Hepatocyte (in vitro differentiated cells): ENCODE measurements around the gene SLC30A10. TPM values are rescaled to one million over a fixed set of nuclear protein-coding genes. Genes with fewer than 3 reads are reported as not detected.

Experiments
- DNase-seq: peaks from one replicate; pipeline ENCODE4 v3.0.0-alpha.2; 2016; ENCODE audit warnings: low spot score
- H2AFZ ChIP-seq: fragments of 200-600 bp; sonication (generic); 2 replicates; pipeline ENCODE4 v1.6.0; 2016; ENCODE audit warnings: antibody characterized with exemption, mild to moderate bottlenecking
- H3K27ac ChIP-seq: fragments of 200-600 bp; sonication (generic); 2 replicates; pipeline ENCODE4 v1.5.1; 2016; ENCODE audit warnings: mild to moderate bottlenecking
- H3K27me3 ChIP-seq: fragments of 200-600 bp; sonication (generic); 2 replicates; pipeline ENCODE4 v1.6.1; 2016
- H3K36me3 ChIP-seq: fragments of 200-600 bp; sonication (generic); replicated peaks from 2 replicates; pipeline ENCODE4 v1.5.1; 2016; ENCODE audit warnings: low read depth; ENCODE audit not compliant: insufficient read depth
- H3K4me1 ChIP-seq: fragments of 200-600 bp; sonication (generic); 2 replicates; pipeline ENCODE4 v1.5.1; 2016; ENCODE audit warnings: mild to moderate bottlenecking, moderate library complexity; ENCODE audit not compliant: insufficient read depth
- H3K4me2 ChIP-seq: fragments of 200-600 bp; sonication (generic); 2 replicates; pipeline ENCODE4 v1.6.0; 2016
- H3K4me3 ChIP-seq: fragments of 200-600 bp; sonication (generic); 2 replicates; pipeline ENCODE4 v1.5.1; 2016; ENCODE audit warnings: mild to moderate bottlenecking
- H3K79me2 ChIP-seq: fragments of 200-600 bp; sonication (generic); 2 replicates; pipeline ENCODE4 v1.6.0; 2017; ENCODE audit warnings: mild to moderate bottlenecking
- H3K9me2 ChIP-seq: fragments of 200-600 bp; sonication (generic); replicated peaks from 2 replicates; pipeline ENCODE4 v1.6.0; 2017; ENCODE audit warnings: mild to moderate bottlenecking; ENCODE audit not compliant: insufficient read depth
- H3K9me3 ChIP-seq: fragments of 200-600 bp; sonication (generic); 2 replicates; pipeline ENCODE4 v1.5.1; 2016; ENCODE audit warnings: low read depth, mild to moderate bottlenecking
- H4K20me1 ChIP-seq: fragments of 200-600 bp; sonication (generic); 2 replicates; pipeline ENCODE4 v1.6.0; 2016; ENCODE audit warnings: mild to moderate bottlenecking; ENCODE audit not compliant: insufficient read depth, poor library complexity, severe bottlenecking
- EZH2 ChIP-seq: fragments of 200-600 bp; sonication (generic); IDR thresholded peaks from 2 replicates; pipeline ENCODE4 v1.6.1; 2016; ENCODE audit warnings: antibody characterized with exemption, mild to moderate bottlenecking, borderline replicate concordance
- EZH2phosphoT487 ChIP-seq: fragments of 200-600 bp; sonication (generic); IDR thresholded peaks from one replicate; pipeline ENCODE4 v1.6.1; 2018; ENCODE audit warnings: antibody characterized with exemption, mild to moderate bottlenecking, low read depth, moderate library complexity; ENCODE audit not compliant: unreplicated experiment, severe bottlenecking
- WGBS: methylation state at CpG from one replicate; pipeline ENCODE4 v1.1.6; 2016; ENCODE audit warnings: low lambda C conversion rate; ENCODE audit errors: missing lambda C conversion rate; 5-methylcytosine and 5-hydroxymethylcytosine counted together
- polyA plus RNA-seq: library from polyadenylated mRNA; unstranded; fragments of >200 nt; fragmentation: Nextera tagmentation; extraction: Ambion mirVana; gene quantifications from 2 replicates; pipeline ENCODE4 v1.2.1, GENCODE V29; 2016
- total RNA-seq: library from RNA; depleted of rRNA; stranded (reverse); fragments of >200 nt; gene quantifications from 2 replicates; pipeline ENCODE4 v1.2.3, GENCODE V29; 2014
- TF ChIP-seq, protein P1 (sequence below): fragments of 200-600 bp; sonication (generic); IDR thresholded peaks from 2 replicates; pipeline ENCODE4 v1.5.1; 2016; ENCODE audit warnings: antibody characterized with exemption, mild to moderate bottlenecking; ENCODE audit not compliant: poor library complexity

SLC30A10 gene
- total and polyA plus RNA-seq, 2 experiments from 2014 or later = 6.0 to 14.1 TPM

DNA sequence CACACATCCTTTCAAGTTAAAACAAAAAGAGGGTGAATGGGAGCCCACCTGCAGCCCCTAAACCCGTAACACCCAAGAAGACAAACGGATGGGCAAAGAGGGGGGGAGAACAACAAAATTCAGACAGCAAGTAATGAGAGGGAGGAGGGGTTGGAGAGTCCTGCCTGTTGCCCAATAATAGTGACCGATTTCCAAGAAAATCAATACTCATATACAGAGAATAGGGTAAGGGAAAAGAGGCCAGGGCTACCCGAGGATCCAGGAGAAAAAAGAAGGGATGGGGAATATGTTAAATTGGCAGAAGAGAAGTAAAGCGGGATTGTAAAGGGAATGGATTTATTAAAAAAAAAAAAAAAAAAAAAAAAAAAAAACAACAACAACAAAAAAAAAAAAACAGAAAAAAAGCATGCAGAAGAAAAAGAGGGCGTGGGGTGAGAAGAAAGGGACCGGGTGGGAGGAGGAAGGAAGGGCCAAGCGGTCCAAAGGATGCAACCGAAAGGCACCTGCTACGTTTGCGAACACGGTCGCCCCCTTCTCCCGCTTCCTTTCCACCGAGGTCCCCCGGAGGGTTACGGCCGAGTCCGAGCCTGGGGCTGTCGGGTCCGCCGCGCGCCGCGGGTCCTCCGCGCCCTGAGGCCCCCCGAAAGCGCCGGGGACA is 930 bp downstream of the SLC30A10 start:
- Histone ChIP-seq H3K27ac (peak overlapping the region; percentile 54), H3K4me3 (peak overlapping the region; percentile 43), H3K79me2 (no peaks in the 10 kb centered on the region), H3K27me3 (peaks cover 4% of the 10 kb centered on the region), H3K9me3 (no peaks in the 10 kb centered on the region), H3K4me1 (no peaks in the 10 kb centered on the region), H3K9me2 (no peaks in the 10 kb centered on the region), H4K20me1 (no peaks in the 10 kb centered on the region), H2AFZ (peak overlapping the region; percentile 73), H3K36me3 (no peaks in the 10 kb centered on the region), H3K4me2 (peak overlapping the region; percentile 96)
- no peak for TF ChIP-seq EZH2phosphoT487
- TF ChIP-seq, protein P1, sequence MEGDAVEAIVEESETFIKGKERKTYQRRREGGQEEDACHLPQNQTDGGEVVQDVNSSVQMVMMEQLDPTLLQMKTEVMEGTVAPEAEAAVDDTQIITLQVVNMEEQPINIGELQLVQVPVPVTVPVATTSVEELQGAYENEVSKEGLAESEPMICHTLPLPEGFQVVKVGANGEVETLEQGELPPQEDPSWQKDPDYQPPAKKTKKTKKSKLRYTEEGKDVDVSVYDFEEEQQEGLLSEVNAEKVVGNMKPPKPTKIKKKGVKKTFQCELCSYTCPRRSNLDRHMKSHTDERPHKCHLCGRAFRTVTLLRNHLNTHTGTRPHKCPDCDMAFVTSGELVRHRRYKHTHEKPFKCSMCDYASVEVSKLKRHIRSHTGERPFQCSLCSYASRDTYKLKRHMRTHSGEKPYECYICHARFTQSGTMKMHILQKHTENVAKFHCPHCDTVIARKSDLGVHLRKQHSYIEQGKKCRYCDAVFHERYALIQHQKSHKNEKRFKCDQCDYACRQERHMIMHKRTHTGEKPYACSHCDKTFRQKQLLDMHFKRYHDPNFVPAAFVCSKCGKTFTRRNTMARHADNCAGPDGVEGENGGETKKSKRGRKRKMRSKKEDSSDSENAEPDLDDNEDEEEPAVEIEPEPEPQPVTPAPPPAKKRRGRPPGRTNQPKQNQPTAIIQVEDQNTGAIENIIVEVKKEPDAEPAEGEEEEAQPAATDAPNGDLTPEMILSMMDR = no peak
- TF ChIP-seq EZH2 = no peak
- DNase-seq = no peak
- 16% methylated on average over 31 of the region's 31 CpGs for WGBS

DNA sequence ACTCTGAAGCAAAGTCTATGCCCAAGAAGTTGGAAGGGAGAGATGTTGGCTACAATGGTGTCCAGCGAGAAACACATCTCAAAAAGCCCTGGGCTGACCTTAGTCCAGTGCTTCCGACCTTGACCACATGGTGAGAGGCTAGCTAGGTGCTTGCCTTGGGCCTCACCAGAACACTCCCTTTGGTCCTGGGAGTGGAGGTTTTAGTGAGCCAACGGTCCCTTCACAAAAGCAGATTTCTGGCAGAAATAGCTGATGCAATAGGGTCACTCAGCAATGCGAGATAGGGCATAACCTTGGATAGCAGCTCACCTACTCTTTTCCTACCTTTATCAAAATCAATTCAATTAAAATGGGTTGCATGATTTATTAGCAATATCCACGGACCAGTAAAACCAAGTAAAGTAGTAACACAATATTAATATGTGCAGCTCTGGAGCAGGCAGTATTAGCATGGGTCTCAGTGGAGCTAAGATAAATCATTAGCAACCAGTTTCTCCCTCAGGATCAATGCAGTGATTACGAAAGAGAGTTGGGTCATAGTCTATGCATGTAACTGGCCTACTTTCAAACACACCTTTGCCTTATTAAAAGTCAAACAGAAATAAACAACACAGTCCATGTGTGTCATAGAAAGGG is 1.9 kb downstream of the SLC30A10 start:
- H3K27me3 ChIP-seq = peaks cover 4% of the 10 kb centered on the region
- WGBS = 82% methylated on average over 6 of the region's 6 CpGs
- no peaks in the 10 kb centered on the region for H3K4me1 ChIP-seq
- H3K4me3 ChIP-seq = no peak overlapping the region
- H3K27ac ChIP-seq = peak overlapping the region; percentile 58
- peak overlapping the region; percentile 96 for H3K4me2 ChIP-seq
- TF ChIP-seq, protein P1 = no peak
- TF ChIP-seq EZH2 (no peak), EZH2phosphoT487 (no peak)
- H3K79me2 ChIP-seq = no peaks in the 10 kb centered on the region
- H3K9me2 ChIP-seq = no peaks in the 10 kb centered on the region
- no peaks in the 10 kb centered on the region for H3K36me3 ChIP-seq
- peak; percentile 37 for DNase-seq
- H2AFZ ChIP-seq = no peak overlapping the region
- no peaks in the 10 kb centered on the region for H4K20me1 ChIP-seq
- H3K9me3 ChIP-seq = no peaks in the 10 kb centered on the region

DNA sequence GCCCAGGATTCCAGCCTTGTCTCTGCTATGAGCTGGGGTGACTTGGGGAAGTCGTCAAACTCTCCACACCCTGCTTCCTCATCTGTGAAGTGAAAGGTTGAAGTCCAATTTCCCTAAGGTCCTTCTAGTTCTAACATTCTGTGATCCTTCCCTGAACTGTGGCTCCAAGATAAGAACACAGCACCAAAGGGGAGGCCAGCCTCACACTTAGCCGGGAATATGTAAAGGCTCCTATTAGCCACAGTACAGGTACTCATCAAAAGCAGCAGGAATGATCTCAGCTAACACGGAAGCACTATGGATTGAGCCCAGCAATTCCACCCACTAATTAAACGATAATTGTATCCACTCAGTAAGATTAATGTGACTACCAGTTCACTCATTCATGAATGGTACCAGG is 4.0 kb downstream of the SLC30A10 start:
- no peaks in the 10 kb centered on the region for H3K4me1 ChIP-seq

DNA sequence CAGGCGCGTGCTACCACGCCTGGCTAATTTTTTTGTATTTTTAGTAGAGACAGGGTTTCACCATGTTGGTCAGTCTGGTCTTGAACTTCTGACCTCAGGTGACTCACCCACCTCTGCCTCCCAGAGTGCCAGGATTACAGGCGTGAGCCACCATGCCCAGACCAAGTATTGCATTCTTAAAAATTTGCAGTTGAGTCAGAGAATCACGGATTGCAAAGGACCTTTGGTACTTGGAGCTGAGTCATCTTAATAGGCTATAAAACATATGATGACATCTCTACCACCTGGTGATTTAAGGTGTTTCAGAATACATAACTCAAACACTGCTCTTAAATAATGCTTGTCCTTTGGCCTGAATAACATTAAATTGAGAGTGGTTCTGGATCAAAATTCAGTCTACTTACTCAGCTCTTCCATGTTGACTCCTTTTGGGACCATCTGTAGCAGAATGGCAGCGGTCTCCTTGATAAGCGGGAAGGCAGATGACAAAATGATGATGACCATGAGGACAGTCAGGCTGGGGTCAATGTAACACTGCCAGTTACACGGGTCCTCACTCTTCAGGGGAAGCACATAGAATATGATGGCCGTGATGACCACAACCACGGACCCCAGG is 10.4 kb downstream of the SLC30A10 start:
- Histone ChIP-seq H3K27me3 (no peaks in the 10 kb centered on the region), H3K4me2 (no peak overlapping the region), H3K9me2 (no peaks in the 10 kb centered on the region), H3K9me3 (no peaks in the 10 kb centered on the region), H2AFZ (no peak overlapping the region), H3K79me2 (no peaks in the 10 kb centered on the region), H4K20me1 (no peaks in the 10 kb centered on the region), H3K36me3 (no peaks in the 10 kb centered on the region), H3K27ac (peak overlapping the region; percentile 3), H3K4me3 (no peak overlapping the region), H3K4me1 (peaks cover 4% of the 10 kb centered on the region)
- DNase-seq = peak; percentile 41
- 89% methylated on average over 10 of the region's 10 CpGs for WGBS
- no peak for TF ChIP-seq EZH2phosphoT487
- TF ChIP-seq EZH2 = no peak
- TF ChIP-seq, protein P1 = no peak

More for the DNA sequence above, 4.0 kb downstream of the SLC30A10 start:
- Histone ChIP-seq H3K79me2 (no peaks in the 10 kb centered on the region), H3K9me3 (no peaks in the 10 kb centered on the region), H3K4me2 (peak overlapping the region; percentile 13), H3K27me3 (peaks cover 4% of the 10 kb centered on the region), H2AFZ (no peak overlapping the region), H3K9me2 (no peaks in the 10 kb centered on the region), H3K36me3 (no peaks in the 10 kb centered on the region), H4K20me1 (no peaks in the 10 kb centered on the region), H3K27ac (peak overlapping the region; percentile 61), H3K4me3 (no peak overlapping the region)
- TF ChIP-seq EZH2phosphoT487 (no peak), EZH2 (no peak)
- WGBS = 81% methylated on average over 4 of the region's 4 CpGs
- peak; percentile 42 for DNase-seq
